IPS DF 19.7 (cell line): ENCODE results near the gene ESR2.

ENCODE experiments used
- DNase-seq: peaks from one replicate; pipeline ENCODE4 v3.0.0-alpha.2; 2013; ENCODE audit warnings: low read depth, low spot score

Gene ESR2

GRCh38 chr14:64266239-64266638 lies 27.9 kb downstream of the ESR2 start:
- DNase-seq = no peak

GRCh38 chr14:64265222-64265621 lies 28.9 kb downstream of the ESR2 start:
- no peak for DNase-seq

- no peak for DNase-seq
Observed at GRCh38 chr14:64260418-64260817, 33.8 kb downstream of the ESR2 start.

GRCh38 chr14:64255756-64256155 lies 38.4 kb downstream of the ESR2 start:
- DNase-seq = no peak

GRCh38 chr14:64253672-64254071 lies 40.5 kb downstream of the ESR2 start:
- no peak for DNase-seq

GRCh38 chr14:64249363-64249762 lies 44.8 kb downstream of the ESR2 start:
- no peak for DNase-seq

- DNase-seq = no peak
Observed at GRCh38 chr14:64248689-64249088, 45.5 kb downstream of the ESR2 start.

- no peak for DNase-seq
Observed at GRCh38 chr14:64247195-64247594, 47.0 kb downstream of the ESR2 start.

- no peak for DNase-seq
Observed at GRCh38 chr14:64246688-64247087, 47.5 kb downstream of the ESR2 start.

GRCh38 chr14:64245491-64245890 lies 48.7 kb downstream of the ESR2 start:
- DNase-seq = no peak

GRCh38 chr14:64244279-64244678 lies 49.9 kb downstream of the ESR2 start:
- no peak for DNase-seq

- DNase-seq = no peak
Observed at GRCh38 chr14:64238631-64239030, 55.5 kb downstream of the ESR2 start.

- no peak for DNase-seq
Observed at GRCh38 chr14:64238049-64238448, 56.1 kb downstream of the ESR2 start.

GRCh38 chr14:64235652-64236640 lies 58.2 kb downstream of the ESR2 start:
- DNase-seq = no peak

- DNase-seq = no peak
Observed at GRCh38 chr14:64234877-64235651, 59.1 kb downstream of the ESR2 start.

- no peak for DNase-seq
Observed at GRCh38 chr14:64233531-64234190, 60.5 kb downstream of the ESR2 start.

GRCh38 chr14:64232944-64233343 lies 61.2 kb downstream of the ESR2 start:
- DNase-seq = no peak

- DNase-seq = no peak
Observed at GRCh38 chr14:64232095-64232838, 61.9 kb downstream of the ESR2 start.

GRCh38 chr14:64229489-64229888 lies 64.7 kb downstream of the ESR2 start:
- no peak for DNase-seq

GRCh38 chr14:64227856-64228255 lies 66.3 kb downstream of the ESR2 start:
- DNase-seq = no peak

- DNase-seq = no peak
Observed at GRCh38 chr14:64225151-64225757, 68.9 kb downstream of the ESR2 start.
